Retinal pigment epithelial cell (primary cell): ENCODE data around the gene CHDH.

Experiments used
- DNase-seq: peaks from one replicate; pipeline ENCODE4 v3.0.0-alpha.2; 2010; ENCODE audit warnings: low read depth
- H3K4me3 ChIP-seq: 2 replicates; pipeline ENCODE4 v1.5.1; 2011; ENCODE audit warnings: mild to moderate bottlenecking, low read length, control low read depth, moderate library complexity
- TF ChIP-seq, protein P1 (sequence below): conservative IDR thresholded peaks from 2 replicates; pipeline ENCODE4 v1.5.1; 2011; ENCODE audit warnings: low read depth, low read length, control low read depth, inconsistent platforms

CHDH gene

DNA sequence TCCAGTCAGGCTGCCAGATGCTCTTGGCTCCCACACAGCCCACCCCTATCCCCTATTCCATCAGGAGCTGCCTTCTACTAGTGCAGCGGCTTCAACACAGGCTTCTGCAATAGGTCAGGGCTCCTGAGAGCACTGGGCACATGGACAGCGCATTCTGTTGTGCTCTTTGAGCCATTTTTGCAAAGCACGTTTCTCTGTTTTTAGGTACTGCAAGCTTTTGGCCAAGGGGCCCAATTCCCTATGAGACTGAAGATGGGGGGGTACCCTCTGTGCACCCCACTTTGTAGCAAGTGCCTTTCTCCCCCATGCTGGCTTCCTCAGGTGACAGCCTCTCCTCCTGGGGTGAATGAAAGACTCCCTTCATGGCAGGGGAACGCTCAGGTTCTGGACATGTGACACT, 31.2 kb downstream of the CHDH start:
- no peak overlapping the region for H3K4me3 ChIP-seq
- TF ChIP-seq, protein P1, sequence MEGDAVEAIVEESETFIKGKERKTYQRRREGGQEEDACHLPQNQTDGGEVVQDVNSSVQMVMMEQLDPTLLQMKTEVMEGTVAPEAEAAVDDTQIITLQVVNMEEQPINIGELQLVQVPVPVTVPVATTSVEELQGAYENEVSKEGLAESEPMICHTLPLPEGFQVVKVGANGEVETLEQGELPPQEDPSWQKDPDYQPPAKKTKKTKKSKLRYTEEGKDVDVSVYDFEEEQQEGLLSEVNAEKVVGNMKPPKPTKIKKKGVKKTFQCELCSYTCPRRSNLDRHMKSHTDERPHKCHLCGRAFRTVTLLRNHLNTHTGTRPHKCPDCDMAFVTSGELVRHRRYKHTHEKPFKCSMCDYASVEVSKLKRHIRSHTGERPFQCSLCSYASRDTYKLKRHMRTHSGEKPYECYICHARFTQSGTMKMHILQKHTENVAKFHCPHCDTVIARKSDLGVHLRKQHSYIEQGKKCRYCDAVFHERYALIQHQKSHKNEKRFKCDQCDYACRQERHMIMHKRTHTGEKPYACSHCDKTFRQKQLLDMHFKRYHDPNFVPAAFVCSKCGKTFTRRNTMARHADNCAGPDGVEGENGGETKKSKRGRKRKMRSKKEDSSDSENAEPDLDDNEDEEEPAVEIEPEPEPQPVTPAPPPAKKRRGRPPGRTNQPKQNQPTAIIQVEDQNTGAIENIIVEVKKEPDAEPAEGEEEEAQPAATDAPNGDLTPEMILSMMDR: no peak
- DNase-seq: no peak

DNA sequence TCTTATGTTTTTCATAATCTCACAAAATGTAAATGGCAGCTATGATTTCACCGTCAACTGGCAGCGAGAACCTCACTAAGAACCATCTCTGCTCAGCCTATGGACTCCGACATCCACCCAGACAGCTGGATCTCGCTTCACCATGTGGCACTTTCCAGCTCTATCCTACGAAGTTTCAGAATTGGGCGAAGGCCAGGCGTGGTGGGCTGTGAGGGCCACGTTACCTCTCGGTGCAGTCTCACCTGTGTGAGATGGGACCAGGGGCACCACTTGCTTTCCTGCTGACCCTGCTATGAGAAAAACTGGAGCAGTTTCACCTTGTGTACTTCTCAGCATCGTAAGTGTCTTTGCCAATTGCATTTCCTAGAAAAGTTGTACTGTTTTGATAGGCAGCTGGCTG, 32.3 kb downstream of the CHDH start:
- DNase-seq: no peak
- TF ChIP-seq, protein P1: no peak
- no peak overlapping the region for H3K4me3 ChIP-seq

DNA sequence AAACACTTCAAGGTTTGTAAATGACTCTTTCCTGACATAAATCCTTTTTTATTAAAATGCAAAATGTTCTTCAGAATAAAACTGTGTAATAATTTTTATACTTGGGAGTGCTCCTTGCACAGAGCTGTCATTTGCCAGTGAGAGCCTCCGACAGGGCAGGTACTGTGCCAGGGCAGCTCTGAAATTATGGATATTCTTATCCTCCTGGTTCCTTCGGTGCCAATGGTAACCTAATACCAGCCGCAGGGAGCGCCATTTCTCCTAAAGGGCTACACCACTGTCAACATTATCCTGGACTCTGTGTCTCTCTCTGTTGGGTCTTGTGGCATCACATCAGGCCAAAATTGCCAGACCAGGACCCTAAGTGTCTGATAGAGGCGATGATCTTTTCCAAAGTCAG, 33.0 kb downstream of the CHDH start:
- TF ChIP-seq, protein P1: no peak
- H3K4me3 ChIP-seq: no peak overlapping the region
- no peak for DNase-seq

DNA sequence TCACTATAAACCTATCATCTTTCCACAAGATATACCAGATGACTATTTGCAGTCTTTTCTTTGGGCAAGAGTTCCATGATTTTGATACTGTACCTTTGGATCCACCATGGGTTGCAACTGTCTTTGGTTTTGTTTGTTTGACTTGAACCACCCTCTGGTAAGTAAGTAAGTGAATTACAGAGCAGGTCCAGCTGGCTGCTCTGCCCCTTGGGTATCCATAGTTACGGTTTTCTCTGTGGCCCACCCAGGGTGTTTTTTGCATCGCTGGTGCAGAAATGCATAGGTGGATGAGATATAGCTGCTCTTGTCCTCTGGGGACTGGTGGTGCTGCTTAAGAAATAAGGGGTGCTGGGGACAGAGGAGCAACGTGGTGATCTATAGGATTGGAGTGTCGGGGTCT, 33.8 kb downstream of the CHDH start:
- no peak for DNase-seq
- TF ChIP-seq, protein P1: no peak
- no peak overlapping the region for H3K4me3 ChIP-seq

DNA sequence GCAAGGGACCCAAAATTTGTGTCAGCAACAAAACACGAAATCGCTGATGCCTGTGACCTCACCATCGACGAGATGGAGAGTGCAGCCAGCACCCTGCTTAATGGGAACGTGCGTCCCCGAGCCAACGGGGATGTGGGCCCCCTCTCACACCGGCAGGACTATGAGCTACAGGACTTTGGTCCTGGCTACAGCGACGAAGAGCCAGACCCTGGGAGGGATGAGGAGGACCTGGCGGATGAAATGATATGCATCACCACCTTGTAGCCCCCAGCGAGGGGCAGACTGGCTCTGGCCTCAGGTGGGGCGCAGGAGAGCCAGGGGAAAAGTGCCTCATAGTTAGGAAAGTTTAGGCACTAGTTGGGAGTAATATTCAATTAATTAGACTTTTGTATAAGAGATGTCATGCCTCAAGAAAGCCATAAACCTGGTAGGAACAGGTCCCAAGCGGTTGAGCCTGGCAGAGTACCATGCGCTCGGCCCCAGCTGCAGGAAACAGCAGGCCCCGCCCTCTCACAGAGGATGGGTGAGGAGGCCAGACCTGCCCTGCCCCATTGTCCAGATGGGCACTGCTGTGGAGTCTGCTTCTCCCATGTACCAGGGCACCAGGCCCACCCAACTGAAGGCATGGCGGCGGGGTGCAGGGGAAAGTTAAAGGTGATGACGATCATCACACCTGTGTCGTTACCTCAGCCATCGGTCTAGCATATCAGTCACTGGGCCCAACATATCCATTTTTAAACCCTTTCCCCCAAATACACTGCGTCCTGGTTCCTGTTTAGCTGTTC, 34.9 kb downstream of the CHDH start:
- no peak overlapping the region for H3K4me3 ChIP-seq
- DNase-seq: no peak
- TF ChIP-seq, protein P1: no peak

DNA sequence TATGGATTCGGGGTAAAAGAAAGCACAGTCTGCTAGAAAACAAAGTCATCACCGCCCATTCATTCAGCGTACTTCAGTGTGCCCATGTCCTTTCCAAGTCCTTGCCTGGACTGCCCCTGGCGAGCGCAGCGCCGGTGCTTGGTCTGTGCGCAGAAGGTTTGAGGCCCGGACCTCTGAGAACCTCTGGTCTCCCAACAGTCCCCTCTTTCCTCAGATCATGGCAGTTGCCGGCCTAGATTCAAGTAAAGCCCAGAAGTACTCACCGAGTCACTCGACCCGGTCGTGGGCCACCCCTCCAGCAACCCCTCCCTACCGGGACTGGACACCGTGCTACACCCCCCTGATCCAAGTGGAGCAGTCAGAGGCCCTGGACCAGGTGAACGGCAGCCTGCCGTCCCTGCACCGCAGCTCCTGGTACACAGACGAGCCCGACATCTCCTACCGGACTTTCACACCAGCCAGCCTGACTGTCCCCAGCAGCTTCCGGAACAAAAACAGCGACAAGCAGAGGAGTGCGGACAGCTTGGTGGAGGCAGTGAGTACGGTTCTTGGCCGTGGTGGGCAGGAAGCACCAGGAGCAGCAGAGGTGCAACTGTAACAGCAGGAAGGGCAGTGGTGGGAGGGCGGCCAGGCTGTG, 36.3 kb downstream of the CHDH start:
- TF ChIP-seq, protein P1: no peak
- no peak for DNase-seq
- no peak overlapping the region for H3K4me3 ChIP-seq

DNA sequence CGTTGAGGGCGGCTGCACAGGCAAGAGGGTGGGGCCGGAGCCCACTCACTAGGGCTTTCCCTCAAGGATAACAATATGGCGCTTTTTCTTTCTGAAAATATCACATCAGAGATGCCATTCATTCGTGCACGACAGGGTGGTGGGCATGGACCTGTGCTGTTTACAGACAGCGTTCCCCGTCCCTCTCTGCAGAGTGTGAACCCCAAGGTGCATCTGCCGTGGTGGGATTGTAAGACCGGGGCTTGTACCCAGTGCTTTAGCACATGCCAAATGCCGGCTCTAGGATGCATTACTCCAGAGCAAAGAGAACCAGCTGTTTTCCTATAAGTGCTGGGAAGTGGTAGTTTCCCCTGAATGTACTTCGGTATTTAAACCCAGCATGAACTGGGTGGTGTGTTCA, 37.0 kb downstream of the CHDH start:
- TF ChIP-seq, protein P1: no peak
- no peak for DNase-seq
- no peak overlapping the region for H3K4me3 ChIP-seq
